Measurements from ENCODE around the gene LPIN3.

LPIN3 gene

DNA sequence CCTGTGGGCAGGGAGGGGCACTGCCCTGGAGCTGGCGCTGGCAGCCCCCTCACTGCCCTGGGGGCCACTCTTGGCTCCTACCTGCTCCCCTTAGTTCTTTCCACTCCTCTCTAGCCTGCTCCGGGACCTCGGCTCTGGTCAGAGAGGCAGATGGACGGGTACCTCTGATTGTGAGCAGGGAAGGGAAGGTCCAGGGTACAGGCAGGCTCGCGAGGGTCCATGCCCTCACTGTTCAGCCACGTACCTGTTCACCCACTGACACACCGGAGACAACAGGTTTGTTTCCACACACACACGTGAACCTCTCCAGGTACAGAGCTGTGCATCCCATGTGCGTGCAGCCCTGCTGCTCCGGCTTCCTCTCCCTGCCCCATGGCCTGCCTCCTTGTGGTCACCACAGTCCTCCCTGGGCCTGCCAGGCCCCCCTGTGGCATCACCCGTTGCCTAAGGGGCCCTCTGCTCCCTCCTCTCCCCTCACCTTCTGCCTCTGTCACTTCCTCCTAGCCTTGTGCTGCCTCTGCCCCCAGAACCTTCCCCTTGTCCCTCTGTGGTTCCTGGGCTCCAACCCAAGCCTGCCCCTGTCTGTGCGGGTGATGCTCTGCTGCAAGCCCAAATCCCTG, 23.7 kb downstream of the LPIN3 start:
- H3K27ac ChIP-seq: no peak overlapping the region
- DNase-seq (ENCODE audit: low read depth, low spot score): no peak

DNA sequence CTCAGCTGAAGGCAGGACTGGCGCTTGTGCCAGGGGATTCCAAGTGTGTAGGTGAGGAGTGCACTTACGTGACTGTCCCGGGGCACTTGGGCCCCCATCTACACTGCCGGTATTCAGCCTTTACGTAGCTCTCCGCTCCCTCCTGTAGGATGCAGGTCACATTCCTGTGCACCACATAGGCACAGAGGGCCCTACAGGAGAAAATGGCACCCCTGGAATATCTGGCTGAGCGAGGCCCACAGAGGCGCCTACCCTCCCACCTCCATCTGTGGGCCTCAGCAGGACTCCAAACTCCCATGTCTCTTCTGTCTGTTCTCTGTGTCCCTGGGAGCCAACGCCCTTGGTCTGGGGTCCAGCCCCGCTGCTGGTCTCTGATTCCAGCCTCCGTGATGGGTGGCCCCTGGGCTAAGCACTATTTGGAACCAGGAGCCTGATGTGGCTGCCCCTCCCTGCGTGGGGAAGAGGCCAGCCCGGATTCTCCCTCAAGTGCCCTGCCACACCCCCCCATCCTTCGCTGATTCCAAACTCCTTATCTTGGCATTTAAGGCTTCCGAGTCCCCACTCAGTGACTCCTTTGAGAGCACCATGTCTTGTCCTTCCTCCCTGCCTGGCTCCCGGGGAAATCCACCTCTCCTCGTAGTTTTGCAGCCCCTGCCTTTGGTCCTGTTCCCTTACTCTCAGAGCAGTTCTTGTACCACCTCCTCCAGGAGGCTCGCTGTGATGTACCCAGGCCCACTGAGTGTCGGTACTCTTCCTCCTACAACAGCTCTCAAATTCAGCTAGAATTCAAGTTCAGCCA, 24.5 kb downstream of the LPIN3 start:
- no peak overlapping the region for H3K27ac ChIP-seq
- DNase-seq (ENCODE audit: low read depth, low spot score): no peak

DNA sequence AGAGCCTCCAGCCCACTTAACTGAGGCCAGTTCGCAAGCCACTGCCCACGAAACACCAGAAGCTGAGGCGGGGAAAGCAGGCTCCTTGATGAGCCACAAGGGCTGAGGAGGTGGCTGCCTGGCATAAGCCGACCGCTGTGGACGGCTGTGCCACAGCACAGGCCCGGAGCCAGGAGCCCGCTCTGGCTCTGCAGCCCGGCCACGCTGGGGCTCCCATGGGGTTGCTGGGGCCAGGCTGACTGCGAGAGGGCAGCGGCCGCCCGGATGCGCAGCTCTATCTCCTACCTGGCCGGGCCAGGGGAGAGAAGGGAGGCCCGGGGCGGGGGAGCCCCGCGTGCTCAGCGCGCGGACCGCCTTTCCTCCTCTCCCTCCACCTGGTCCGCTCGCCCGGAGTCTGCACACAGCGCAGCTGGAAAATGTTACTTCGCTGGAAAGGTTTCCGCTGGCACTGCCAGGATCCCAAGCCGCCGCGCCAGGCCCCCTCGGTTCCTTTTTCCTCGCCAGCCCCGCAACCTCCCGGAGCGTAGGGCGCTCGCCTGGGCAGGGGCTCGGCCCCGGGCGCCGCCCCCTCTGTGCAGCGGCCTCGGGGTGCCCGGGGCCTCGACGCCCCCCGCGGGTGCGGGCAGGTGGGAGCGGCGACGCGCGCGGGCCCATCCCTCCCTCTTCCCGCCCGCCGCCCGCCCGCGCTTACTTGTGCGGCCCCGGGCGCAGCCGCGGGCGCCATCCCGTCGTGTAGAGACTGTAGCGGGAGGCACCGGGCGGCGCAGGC, 25.3 kb downstream of the LPIN3 start:
- H3K27ac ChIP-seq: no peak overlapping the region
- no peak for DNase-seq (ENCODE audit: low read depth, low spot score)

DNA sequence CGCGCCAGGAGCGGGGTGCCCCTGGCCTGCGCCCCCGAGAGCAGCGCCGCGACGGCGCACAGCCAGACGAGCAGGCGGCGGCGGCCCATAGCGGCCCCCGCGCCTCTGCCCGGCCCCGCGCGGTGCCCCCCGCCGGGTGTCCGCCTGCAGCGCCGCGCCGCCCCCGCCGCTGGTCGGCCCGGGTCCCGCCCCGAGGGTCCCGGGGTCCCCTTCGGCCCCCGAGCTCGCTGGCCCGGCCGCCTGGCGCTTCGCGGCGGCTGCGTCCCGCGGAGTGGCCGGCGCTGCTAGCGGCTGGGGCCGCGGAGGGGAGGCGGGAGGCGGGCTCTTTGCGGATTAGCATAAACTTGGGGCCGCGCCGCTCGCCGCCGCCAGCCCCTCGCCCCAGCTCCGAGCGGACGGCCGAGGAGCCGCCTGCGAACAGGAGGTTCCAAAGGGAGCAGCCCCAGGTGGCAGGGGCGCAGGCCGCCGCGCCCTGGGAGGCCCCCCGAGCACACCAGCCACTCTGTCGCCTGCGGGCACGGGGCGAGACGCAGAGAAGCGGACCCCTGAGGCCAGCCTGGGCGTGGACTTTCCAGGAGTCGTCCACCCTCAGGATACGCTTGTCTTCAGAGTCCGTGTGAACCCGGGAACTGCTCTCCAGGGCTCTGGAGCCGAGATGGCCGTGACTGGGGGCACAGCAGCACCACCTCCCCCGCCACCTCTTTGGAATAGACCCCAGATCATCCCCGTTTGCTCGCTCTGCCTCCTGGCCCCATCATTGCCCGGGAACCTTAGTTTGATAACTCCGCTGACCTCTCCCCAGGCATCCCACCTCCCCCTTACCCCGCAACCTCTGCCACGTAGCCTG, 26.1 kb downstream of the LPIN3 start, which contains the start of gene EMILIN3:
Gene EMILIN3 (minus strand): TSS at position 273 of the 847 bp plus-strand sequence. CDS start 184 bp downstream, at position 89.
- H3K27ac ChIP-seq: no peak within 1 kb of the TSS
- no peak for DNase-seq (ENCODE audit: low read depth, low spot score)

DNA sequence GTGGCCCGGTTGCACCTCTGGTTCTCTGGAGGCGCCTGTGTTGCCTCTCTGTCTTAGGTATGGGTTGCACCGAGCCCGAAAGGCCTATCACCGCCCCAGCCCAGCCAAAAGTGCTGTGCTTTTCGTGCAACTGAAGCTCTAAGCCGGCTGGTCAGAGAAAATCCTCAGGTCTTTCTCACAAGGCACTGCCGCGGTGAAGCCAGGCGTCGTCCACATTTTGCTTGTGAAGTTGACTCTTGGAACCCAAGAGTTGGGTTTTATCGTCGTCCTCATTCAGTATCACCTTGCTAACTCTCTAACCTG, 26.7 kb downstream of the LPIN3 start:
- DNase-seq (ENCODE audit: low read depth, low spot score): no peak

DNA sequence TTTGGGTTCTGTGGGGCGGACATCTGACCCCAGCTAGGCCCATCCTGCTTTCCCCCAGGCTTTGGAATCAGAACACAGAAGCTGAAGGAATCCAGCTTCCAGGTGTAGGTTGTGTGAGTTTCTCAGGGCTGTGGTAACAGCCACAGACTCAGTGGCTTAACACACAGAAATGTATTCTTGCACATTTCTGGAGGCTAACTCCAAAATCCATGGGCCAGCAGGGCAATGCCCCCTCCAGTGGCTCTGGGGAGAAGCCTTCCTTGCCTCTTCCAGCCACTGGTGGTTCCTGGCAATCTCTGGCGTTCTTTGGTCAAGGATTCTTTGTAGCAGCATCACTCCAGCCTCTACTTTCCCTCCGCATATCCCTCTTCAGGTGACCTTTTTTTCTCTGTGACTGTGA, 27.3 kb downstream of the LPIN3 start:
- DNase-seq (ENCODE audit: low read depth, low spot score): no peak
- H3K27ac ChIP-seq: no peak overlapping the region

More for the DNA sequence above, 26.7 kb downstream of the LPIN3 start:
- no peak overlapping the region for H3K27ac ChIP-seq

DNA sequence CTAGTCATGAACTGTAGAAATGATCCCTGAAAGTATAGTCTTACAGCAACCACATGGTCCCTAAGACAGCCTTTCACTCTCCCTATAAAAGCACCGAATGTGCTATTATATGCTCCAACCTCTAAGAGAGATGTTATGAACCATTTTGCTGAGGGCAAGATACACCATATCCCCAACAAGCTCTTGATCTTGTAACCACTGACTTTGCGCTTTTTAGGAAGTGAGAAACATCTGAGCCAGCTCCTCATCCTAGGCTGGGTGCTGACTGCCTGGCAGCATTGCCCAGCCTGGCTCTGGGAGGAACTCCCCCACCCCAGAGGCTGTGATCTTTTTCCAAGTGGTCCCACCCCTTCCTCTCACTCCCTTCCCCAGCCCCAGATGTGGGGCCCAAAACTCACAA, 29.1 kb downstream of the LPIN3 start:
- no peak overlapping the region for H3K27ac ChIP-seq

DNA sequence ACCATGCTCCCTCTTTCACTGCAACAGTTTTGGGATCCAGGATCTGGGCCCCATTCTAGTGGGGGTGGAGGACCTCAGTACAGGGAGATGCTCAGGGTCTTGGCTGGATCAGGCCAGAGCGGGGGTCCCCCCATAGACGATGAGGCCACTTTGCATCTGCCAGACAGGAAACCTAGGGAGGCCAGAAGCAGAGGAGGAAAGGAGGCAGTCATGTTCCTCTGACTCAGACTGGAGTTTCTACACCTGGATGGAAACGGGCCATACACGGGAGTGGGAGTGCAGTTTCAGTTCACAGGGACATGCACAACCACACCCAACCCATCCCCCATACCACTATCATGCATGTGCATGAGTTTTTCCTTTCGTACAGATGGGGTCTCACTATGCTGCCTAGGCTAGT, 29.6 kb downstream of the LPIN3 start:
- no peak for DNase-seq (ENCODE audit: low read depth, low spot score)
- no peak overlapping the region for H3K27ac ChIP-seq

More for the DNA sequence above, 29.1 kb downstream of the LPIN3 start:
- DNase-seq (ENCODE audit: low read depth, low spot score): no peak

DNA sequence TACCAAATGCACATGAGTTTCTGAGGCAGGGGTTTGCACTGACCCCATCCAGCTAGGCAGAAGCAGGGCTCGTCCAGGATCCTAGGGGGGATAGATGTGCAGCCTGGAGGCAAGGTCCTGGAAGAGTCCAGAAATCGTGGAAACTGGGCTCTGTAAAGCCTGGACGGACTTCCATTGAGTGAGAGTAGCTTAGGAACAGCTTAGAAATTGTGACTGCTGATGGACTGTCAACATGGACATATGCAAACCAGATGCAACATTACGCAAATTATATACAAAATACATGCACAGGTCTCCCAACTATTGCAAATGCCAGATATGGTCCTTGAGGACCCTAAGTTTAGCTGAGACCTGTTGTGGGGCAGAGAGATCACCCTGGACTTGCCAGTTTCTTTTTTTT, 30.8 kb downstream of the LPIN3 start:
- no peak overlapping the region for H3K27ac ChIP-seq
- DNase-seq (ENCODE audit: low read depth, low spot score): no peak

DNA sequence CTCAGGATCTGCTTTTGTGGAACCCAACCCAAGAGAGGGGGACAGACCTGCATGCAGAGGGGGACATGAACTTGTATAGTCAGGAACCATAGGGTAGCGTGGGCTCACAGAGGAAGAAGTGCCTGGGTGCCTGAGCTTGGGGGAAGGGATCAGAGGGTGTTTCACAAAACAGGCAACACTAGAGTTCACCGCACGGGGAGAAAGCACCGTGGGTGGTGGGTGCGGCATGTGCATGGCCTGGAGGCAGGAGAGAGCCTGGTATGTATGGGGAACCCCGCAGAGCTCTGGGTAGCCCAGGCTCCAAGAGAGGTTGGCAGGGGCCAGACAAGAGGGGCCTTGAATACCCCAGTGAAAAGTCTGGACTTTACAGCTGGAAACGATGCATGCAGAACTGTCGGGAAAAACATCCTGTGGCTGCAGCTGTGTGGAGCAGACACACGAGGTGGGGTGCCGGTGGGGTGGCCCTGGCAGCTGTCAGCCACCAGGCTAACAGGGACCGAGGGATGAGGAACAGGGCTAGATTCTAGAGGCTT, 32.7 kb downstream of the LPIN3 start:
- no peak for DNase-seq (ENCODE audit: low read depth, low spot score)
- no peak overlapping the region for H3K27ac ChIP-seq

DNA sequence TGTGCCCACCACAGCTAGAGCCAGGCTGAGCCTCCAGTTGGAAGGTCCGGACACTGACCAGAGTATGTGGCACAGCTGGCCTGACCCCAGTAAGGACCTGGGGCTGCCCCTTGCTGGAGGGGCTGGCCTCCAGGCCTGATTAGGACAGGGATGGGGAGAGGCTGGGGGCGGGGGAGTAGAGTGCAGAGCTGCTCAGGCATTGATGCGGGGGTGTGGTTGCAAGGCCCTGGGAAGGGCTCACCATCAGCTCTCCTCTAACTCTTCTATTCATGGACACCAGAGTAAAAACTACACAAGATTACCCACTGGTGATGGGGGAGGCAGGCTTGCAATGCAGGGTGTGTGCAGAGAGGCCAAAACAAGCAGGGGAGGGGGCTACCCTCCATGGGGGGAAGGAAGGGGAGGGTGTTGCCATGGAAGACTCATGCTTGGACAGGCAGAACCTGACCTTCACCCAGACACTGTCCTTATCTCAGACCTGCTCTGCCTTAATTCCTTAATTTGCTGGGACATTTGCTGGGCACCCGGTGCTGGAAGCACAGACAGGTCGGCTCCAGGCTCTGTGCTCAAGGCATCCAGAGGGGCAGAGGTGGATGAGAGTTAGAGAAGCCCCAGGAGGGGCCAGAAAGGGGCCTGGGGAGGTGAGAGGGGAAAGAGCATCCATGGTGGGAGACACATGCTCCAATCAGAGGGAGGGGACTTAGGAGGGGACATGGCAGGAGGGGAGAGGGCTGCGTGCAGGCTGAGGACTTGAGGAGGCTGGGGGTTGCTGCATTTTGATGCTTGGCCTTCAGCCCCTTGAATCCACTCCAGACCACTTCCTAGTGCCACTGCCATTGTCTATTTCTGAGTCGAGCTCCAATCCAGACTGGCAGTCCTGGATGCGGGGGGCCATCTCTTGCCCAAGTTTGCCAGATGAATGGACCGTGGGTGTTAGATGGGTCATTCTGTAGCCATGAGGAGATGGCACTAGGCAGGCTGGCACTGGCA, 33.6 kb downstream of the LPIN3 start:
- H3K27ac ChIP-seq: no peak overlapping the region
- DNase-seq (ENCODE audit: low read depth, low spot score): no peak

DNA sequence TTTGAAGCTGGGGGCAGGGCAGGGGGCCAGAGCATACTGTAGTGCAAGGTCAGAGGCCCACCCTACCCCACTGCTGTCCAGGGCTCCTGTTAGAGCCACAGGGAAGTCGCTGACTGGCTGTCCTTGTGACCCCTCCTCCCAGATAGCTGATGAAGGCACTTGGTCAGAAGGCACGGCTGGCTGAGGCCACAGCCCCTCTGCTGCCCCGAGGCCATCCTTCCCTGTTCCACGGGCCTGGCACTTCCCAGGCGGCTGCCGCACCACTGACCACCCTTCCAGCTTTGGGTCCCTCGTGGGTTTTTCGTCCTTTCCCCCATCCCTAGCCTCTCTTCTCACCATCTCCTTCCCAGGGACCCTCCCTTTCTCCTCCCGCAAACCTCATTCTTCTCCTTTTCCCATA, 35.2 kb downstream of the LPIN3 start:
- no peak for DNase-seq (ENCODE audit: low read depth, low spot score)
- no peak overlapping the region for H3K27ac ChIP-seq

DNA sequence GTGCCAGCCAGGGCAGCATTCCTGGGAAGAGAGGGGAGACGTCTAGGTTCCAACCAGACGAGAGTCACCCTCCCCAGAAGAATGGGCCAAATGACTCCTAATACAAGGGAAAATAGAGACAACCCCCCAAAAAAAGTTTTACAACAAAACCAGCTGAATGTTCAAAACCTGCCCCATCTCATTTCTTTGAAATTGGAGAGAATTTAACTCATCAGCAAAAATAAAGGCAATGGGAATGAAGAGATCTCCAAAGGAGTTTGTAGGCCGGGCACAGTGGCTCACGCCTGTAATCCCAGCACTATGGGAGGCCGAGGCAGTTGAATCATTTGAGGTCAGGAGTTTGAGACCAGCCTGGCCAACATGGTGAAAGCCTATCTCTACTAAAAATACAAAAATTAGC, 35.7 kb downstream of the LPIN3 start:
- DNase-seq (ENCODE audit: low read depth, low spot score): no peak
- H3K27ac ChIP-seq: no peak overlapping the region

DNA sequence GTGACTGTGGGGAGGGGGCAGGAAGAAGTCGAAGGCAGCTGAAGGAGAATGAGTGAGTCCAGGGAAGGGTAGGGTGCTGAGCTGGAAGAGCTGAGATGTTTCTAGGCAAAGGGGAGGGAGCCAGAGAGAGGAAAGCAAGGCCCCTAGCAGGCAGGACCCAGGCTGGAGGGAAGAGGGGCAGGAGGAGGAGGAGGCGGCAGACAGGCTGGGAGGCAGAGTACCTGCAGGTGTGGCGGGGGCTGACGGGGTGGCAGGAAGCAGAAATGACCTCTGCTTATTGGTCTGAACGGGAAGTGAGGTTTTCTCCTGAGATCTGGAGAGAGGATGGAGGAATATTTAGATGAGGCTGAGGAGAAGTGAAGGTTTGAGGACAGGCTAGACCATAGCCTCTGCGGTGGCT, 36.7 kb downstream of the LPIN3 start:
- H3K27ac ChIP-seq: no peak overlapping the region
- no peak for DNase-seq (ENCODE audit: low read depth, low spot score)

DNA sequence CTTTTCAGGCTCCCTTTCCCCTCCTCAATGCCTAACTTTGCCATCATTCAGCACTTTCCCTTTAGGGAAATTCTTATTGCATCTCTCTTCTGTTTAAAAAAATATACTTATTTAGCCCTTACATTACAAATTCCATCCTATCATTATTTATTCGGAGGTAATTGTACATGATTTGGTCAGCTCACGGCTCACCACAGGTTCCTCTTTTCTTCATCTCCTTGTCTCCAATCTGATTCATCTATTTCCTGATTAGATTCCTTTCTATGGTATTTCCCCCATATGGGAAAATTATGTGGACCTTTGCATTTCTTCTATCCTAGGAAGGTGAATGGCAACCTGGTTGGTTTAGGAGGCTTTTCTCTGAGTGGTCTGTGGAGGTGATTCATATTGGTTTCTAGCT, 38.9 kb downstream of the LPIN3 start:
- no peak for DNase-seq (ENCODE audit: low read depth, low spot score)
- H3K27ac ChIP-seq: no peak overlapping the region

DNA sequence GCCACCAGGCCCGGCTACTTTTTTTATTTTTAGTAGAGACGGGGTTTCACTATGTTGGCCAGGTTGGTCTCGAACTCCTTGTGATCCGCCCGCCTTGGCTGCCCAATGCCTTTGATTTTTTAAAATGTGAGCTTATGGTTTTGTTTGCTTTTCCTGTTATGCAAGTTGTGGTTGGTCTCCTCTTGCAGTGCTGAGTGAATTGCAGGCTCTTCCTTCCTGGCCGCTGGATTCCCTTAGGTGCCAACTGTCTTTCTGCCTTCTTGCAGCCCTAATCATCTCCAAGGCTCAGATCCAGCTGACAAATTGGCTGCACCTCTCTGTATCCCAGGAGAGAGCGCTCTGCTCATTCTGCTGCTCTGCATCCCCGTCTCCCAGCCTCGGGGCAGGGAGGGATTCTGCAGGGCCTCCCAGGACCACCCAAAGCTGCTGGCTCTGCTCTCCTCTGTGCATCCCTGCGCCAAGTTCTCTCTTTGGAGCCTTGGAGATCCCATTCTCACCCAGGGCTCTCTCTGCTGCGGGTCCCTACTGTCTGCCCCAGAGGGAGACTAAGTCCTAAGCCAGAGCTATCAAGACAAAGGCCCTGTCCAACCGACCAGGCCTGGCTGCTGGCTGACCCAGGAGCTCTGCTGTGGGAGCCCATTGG, 40.1 kb downstream of the LPIN3 start:
- H3K27ac ChIP-seq: no peak overlapping the region
- no peak for DNase-seq (ENCODE audit: low read depth, low spot score)

DNA sequence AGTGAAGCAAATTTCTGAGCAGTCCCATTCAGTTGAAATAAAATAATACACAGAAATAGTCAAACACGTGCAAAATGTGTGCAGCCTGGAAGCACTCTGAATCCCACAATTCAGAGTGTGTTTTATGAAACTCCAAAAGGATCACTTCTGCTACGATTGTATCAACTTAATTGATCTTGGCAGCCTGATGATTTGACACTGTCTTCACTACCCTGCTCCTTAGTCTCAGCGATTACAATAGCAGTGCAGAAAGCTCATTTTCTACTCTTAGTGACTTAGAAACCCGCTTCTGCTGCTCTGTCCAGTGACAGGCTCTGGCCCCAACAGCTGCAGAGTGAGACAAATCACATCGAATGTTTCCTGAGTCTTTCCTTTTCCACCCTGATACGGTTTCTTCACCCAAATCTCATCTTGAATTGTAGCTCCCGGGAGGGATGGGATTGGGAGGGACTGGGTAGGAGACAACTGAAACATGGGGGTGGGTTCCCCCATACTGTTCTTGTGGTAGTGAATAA, 42.2 kb downstream of the LPIN3 start:
- H3K27ac ChIP-seq: no peak overlapping the region
- DNase-seq (ENCODE audit: low read depth, low spot score): no peak

Data from epithelial cell of prostate (primary cell).